Psoas muscle (tissue), 8 donors: ENCODE results near the gene ISLR. TPM values are rescaled to one million over a fixed set of nuclear protein-coding genes. Genes with fewer than 3 reads are reported as not detected.

Source experiments
- ATAC-seq, 4 donors: fragments of 200-7000 bp; cut with Tn5 transposase; one replicate each; pipeline ENCODE4 v1.9.1; 2020; ENCODE audit warnings: moderate library complexity in 3 of 4, mild to moderate bottlenecking in 2 of 4
- DNase-seq, 2 donors: peaks; one replicate each; pipeline ENCODE4 v3.0.0-alpha.2; 2020
- H3K27ac ChIP-seq: fragments of 200-600 bp; one replicate; pipeline ENCODE4 v1.8.0; 2022
- H3K27me3 ChIP-seq, 3 donors: fragments of 200-600 bp in 1 of 3; one replicate each; pipeline versions ENCODE4 v1.6.1 to v1.8.0; 2013 to 2022; ENCODE audit warnings: low read length in 2 of 3, mild to moderate bottlenecking in 2 of 3, moderate library complexity in 1 of 3; ENCODE audit not compliant: insufficient read depth in 3 of 3
- H3K36me3 ChIP-seq, 2 donors: fragments of 200-600 bp in 1 of 2; one replicate each; pipeline versions ENCODE4 v1.6.1 to v1.8.0; 2013 to 2022; ENCODE audit warnings: low read depth in 1 of 2, mild to moderate bottlenecking in 1 of 2, moderate library complexity in 1 of 2; ENCODE audit not compliant: insufficient read depth in 1 of 2
- H3K4me1 ChIP-seq: fragments of 200-600 bp; one replicate; pipeline ENCODE4 v1.8.0; 2022
- H3K4me3 ChIP-seq: fragments of 200-600 bp; one replicate; pipeline ENCODE4 v1.8.0; 2022; ENCODE audit warnings: mild to moderate bottlenecking
- H3K9me3 ChIP-seq: fragments of 200-600 bp; one replicate; pipeline ENCODE4 v1.8.0; 2022
- WGBS, 3 donors: extraction: QIAGEN DNeasy Blood & Tissue Kit; methylation state at CpG; one replicate each; pipeline versions ENCODE4 v1.1.6 to v1.1.7; 2013; 5-methylcytosine and 5-hydroxymethylcytosine counted together
- intact Hi-C, 2 donors: fragments of 100-400 bp; cut with DNase I; formaldehyde crosslinking; loops; one replicate each; pipeline versions ENCODE4 v1.11.0 to v1.14.2; 2022
- polyA plus RNA-seq, 3 donors: library from polyadenylated mRNA; stranded (reverse); fragments of 200-250 nt; gene quantifications; one replicate each; pipeline ENCODE4 v1.2.3, GENCODE V29; 2013
- total RNA-seq, 4 donors: library from RNA; stranded (reverse); fragmentation: NEBNext Ultra II Directional in 2 of 4; extraction: Animal tissue kit (Norgen Biotek cat#: 25700) in 2 of 4; gene quantifications; one replicate each; pipeline versions ENCODE4 v1.2.1 to v1.2.4, GENCODE V29; 2021 to 2023
- TF ChIP-seq, protein P1 (sequence below): fragments of 200-600 bp; IDR thresholded peaks from one replicate; pipeline ENCODE4 v1.8.0; 2022; ENCODE audit warnings: antibody characterized with exemption
- donor health status: healthy with polysubstance abuse.
- donor health status: DM: no; HTN: no; CAD: no; lungs with moderate emphysema.
- donor health status: Bipolar disorder and iron deficiency.
- donor health status: healthy.
- donor health status: DM: yes; HTN: yes; CAD: no.
- donor health status: DM: no; HTN: no; CAD: no.
- donor health status: DM: no; HTN: no; CAD: no.
- donor health status: DM: yes; HTN: yes; CAD: no.

The ISLR gene
- total and polyA plus RNA-seq, 7 donors: 2.6 to 18.0 (median 4.1) TPM

- peak overlapping the region; percentile 10 for H3K27ac ChIP-seq
- H3K4me1 ChIP-seq: peaks cover 4% of the 10 kb centered on the region
These were observed 45.3 kb upstream of the ISLR start for GRCh38 chr15:74127954-74128784.

DNA sequence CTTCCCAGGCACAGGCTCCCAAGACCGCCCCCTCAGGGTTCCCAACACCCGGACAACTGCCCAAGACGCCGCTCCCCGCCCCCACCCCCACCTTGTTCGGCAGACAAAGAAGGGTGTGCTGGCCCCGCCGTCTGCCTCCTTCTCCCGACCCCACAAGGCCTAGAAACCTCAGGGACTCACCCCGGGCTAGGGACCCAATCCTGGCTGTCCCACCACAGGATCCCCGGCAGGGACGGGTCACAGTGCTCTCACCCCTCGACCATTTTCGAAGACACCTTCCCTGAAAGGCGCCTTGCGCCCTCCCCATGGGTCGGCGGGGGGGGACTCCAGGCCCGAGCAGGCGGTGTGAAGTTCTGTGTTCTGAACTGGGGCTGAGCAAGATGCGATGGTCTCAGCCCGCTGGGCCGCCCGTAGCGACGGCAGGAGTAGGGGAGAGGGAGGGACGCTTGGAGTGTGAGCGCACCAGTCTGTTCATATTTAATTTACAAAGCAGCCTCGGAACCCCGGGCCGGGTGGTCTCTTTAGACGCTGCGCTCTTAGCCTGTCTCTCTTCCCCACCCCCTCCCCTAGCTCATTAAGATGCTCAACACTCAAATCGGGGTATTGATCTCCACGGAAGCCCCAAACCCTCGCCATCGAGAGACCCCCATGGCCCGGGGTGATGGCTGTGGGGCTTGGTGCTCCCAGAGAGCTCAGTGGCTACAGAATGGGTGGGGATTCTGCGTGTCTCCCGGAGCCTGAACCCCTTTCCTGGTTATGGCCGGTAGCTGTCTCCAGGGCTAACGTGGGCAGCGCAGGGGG is 44.5 kb upstream of the ISLR start:
- WGBS, 3 donors: 5 to 16% (median 8%) methylated on average over 41 to 43 of the region's 43 CpGs
- intact Hi-C loops: loop anchor here in 1 of 2 donors (5.0 kb wide), 1 partner anchor 193 kb away; no protein-coding TSS in a partner anchor
- DNase-seq (peak in 1 of 2 donors; percentile 19), ATAC-seq (peak in 1 of 4 donors; percentile 9)
- Histone ChIP-seq H3K36me3 (no peaks in the 10 kb centered on the region), H3K9me3 (no peaks in the 10 kb centered on the region), H3K27ac (peak overlapping the region; percentile 16), H3K4me3 (peak overlapping the region; percentile 56), H3K27me3 (peaks cover 0 to 85% (median 50%) of the 10 kb centered on the region in 3 donors), H3K4me1 (peaks cover 4% of the 10 kb centered on the region)
- TF ChIP-seq, protein P1, sequence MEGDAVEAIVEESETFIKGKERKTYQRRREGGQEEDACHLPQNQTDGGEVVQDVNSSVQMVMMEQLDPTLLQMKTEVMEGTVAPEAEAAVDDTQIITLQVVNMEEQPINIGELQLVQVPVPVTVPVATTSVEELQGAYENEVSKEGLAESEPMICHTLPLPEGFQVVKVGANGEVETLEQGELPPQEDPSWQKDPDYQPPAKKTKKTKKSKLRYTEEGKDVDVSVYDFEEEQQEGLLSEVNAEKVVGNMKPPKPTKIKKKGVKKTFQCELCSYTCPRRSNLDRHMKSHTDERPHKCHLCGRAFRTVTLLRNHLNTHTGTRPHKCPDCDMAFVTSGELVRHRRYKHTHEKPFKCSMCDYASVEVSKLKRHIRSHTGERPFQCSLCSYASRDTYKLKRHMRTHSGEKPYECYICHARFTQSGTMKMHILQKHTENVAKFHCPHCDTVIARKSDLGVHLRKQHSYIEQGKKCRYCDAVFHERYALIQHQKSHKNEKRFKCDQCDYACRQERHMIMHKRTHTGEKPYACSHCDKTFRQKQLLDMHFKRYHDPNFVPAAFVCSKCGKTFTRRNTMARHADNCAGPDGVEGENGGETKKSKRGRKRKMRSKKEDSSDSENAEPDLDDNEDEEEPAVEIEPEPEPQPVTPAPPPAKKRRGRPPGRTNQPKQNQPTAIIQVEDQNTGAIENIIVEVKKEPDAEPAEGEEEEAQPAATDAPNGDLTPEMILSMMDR: no peak

More at GRCh38 chr15:74127954-74128784, 45.3 kb upstream of the ISLR start:
- H3K36me3 ChIP-seq: no peaks in the 10 kb centered on the region
- no peaks in the 10 kb centered on the region for H3K9me3 ChIP-seq
- TF ChIP-seq, protein P1: no peak
- intact Hi-C loops: loop anchor here (1.0 to 5.0 kb wide), 3 partner anchors 179 to 194 kb away; no protein-coding TSS in a partner anchor
- H3K27me3 ChIP-seq: peaks cover 0 to 80% (median 44%) of the 10 kb centered on the region in 3 donors
- WGBS, 3 donors: 7 to 10% (median 8%) methylated on average over 52 to 53 of the region's 53 CpGs
- DNase-seq: peak; percentile 26 to 59
- peak overlapping the region; percentile 56 for H3K4me3 ChIP-seq
- peak; percentile 23 to 43 (median 30) for ATAC-seq

DNA sequence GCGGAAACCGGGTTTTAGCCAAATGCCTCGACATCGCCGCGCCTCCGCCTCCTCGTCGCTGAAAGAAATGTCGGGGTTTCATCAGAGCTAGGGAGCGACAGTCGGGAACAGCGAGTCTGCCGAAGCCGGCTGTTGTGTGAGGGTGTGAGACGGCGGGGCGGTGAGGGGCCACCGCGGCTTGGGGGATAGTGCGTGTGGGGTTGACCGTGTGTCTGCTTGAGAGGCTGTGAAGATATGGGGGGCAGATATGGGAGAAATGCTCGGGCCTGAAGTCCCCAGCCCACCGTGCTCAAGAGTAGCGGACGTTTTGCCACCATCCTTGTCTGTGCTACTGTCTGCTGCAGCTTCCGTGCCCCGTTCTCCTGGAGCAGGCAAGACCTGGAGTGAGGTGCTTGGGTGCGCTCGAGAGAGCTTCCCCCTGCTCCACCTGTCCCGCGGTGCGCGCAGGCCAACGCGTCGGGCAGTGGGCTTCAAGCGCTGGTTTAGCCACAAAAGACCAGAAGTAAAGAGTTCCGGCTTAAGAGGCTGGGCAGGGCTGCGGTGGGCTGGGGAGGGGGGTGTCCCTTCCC is 43.8 kb upstream of the ISLR start:
- Histone ChIP-seq H3K4me3 (peak overlapping the region; percentile 56), H3K4me1 (peaks cover 4% of the 10 kb centered on the region), H3K36me3 (no peaks in the 10 kb centered on the region), H3K9me3 (no peaks in the 10 kb centered on the region), H3K27me3 (peaks cover 0 to 85% (median 49%) of the 10 kb centered on the region in 3 donors), H3K27ac (peak overlapping the region; percentile 16)
- intact Hi-C loops: loop anchor here in 1 of 2 donors (5.0 kb wide), 1 partner anchor 193 kb away; no protein-coding TSS in a partner anchor
- ATAC-seq: no peak
- DNase-seq: peak in 1 of 2 donors; percentile 54
- 3 to 5% (median 4%) methylated on average over 39 to 40 of the region's 40 CpGs for WGBS, 3 donors
- TF ChIP-seq, protein P1: no peak

DNA sequence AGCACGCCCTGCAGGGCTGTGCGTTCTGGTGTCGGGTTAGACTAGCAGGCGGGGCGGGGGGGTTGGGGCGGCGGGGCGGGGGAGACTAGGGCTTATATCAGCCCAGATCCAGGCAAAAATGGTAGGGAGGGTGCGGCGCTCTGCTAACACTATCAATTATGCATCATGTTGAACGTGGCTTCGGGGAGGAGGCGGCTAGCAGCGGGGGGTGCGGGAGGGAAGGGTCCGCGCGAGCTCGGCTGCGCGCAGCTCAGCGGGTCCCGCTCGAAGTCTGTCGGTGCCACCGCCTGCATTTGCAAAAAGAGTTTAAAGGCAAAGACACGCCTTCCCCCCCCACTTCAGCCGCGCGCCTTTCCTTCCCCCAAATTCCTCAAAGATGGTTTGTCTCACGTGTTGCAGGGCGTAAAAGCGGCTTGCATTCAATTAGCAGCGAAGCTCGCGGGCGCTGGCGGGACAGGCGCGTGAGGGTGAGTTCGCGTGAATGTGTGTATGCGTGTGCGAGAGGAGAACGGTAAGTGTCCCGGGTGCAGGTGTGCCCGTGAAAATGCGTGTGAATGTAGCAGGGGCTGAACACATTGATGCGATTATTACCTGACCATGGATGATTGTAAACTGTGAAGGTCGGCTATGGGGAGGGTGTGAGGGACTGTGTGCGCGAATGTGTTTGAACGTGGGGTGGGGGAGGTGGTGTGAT is 43.2 kb upstream of the ISLR start, which contains the start of gene ISLR2:
TSS of gene ISLR2 (plus strand) at position 432 of the 694 bp plus-strand sequence. CDS start 2,169 bp downstream, outside the sequence.
- TF ChIP-seq, protein P1: no peak
- Histone ChIP-seq H3K27me3 (peaks cover 0 to 85% (median 50%) of the 10 kb centered on the region in 3 donors), H3K27ac (peak within 1 kb of the TSS; percentile 16), H3K9me3 (no peaks in the 10 kb centered on the region), H3K4me3 (peak within 1 kb of the TSS; percentile 56), H3K36me3 (no peaks in the 10 kb centered on the region), H3K4me1 (peaks cover 4% of the 10 kb centered on the region)
- no peak for ATAC-seq
- 1 to 2% (median 1%) methylated on average over 46 to 53 of the region's 53 CpGs for WGBS, 3 donors
- intact Hi-C loops: no loop called here
- DNase-seq: peak; percentile 35 to 54
